Adrenal gland (tissue), 12 donors: ENCODE data around the gene SNAP47. TPM values are rescaled to one million over a fixed set of nuclear protein-coding genes. Genes with fewer than 3 reads are reported as not detected.

ENCODE experiments used
- DNase-seq, 7 donors: peaks; one replicate each; pipeline ENCODE4 v3.0.0-alpha.2; 2019 to 2020
- H3K27ac ChIP-seq, 5 donors: fragments of 200-600 bp; sonication (generic) in 4 of 5; 1 replicate in 3 of 5; 2 replicates in 2 of 5; pipeline versions ENCODE4 v1.5.1 to v1.8.0; 2016 to 2020; ENCODE audit warnings: mild to moderate bottlenecking in 1 of 5
- H3K27me3 ChIP-seq: fragments of 200-600 bp; 2 replicates; pipeline ENCODE4 v1.8.0; 2021
- H3K36me3 ChIP-seq, 2 donors: fragments of 200-600 bp; replicated peaks in 1 of 2; 1 replicate in 1 of 2; 2 replicates in 1 of 2; pipeline versions ENCODE4 v1.5.1 to v1.8.0; 2018 to 2022
- H3K4me1 ChIP-seq, 2 donors: fragments of 200-600 bp; replicated peaks in 1 of 2; 1 replicate in 1 of 2; 2 replicates in 1 of 2; pipeline versions ENCODE4 v1.5.1 to v1.8.0; 2018 to 2021
- H3K4me3 ChIP-seq, 4 donors: fragments of 200-600 bp; sonication (generic) in 3 of 4; one replicate each; pipeline ENCODE4 v1.5.1; 2016 to 2018
- H3K9me3 ChIP-seq, 3 donors: fragments of 200-600 bp; sonication (generic) in 1 of 3; replicated peaks in 1 of 3; 1 replicate in 2 of 3; 2 replicates in 1 of 3; pipeline versions ENCODE4 v1.5.1 to v1.8.0; 2016 to 2021
- CTCF ChIP-seq, 6 experiments: fragments of 450-650 bp in 4 of 6; fragments of 200-600 bp in 2 of 6; sonication (generic) in 1 of 6; IDR thresholded peaks; 1 replicate in 5 of 6; 2 replicates in 1 of 6; pipeline versions ENCODE4 v1.5.1 to v1.8.0; 2016 to 2021; ENCODE audit warnings: antibody characterized with exemption in 6 of 6, mild to moderate bottlenecking in 2 of 6, moderate library complexity in 1 of 6
- POLR2A ChIP-seq, 2 donors: fragments of 450-650 bp; IDR thresholded peaks; one replicate each; pipeline ENCODE4 v1.6.1; 2017; ENCODE audit warnings: antibody characterized with exemption in 2 of 2, mild to moderate bottlenecking in 2 of 2, moderate library complexity in 1 of 2
- WGBS, 4 donors: extraction: QIAGEN DNeasy Blood & Tissue Kit in 2 of 4; methylation state at CpG; one replicate each; pipeline versions ENCODE4 v1.1.5 to v1.1.7; 2013 to 2017; 5-methylcytosine and 5-hydroxymethylcytosine counted together
- intact Hi-C, 2 donors: fragments of 100-400 bp; cut with DNase I; formaldehyde crosslinking; loops; one replicate each; pipeline versions ENCODE4 v1.14.1 to v1.15.0; 2022 to 2023
- polyA plus RNA-seq, 3 donors: library from polyadenylated mRNA; stranded (reverse); fragments of 200-250 nt in 2 of 3; fragments of 350-450 nt in 1 of 3; fragmentation: Illumina TruSeq in 1 of 3; extraction: RNeasy Lipid Tissue Mini Kit (QIAGEN cat#74804) in 1 of 3; gene quantifications; one replicate each; pipeline ENCODE4 v1.2.3, GENCODE V29; 2013 to 2014
- total RNA-seq, 9 donors: library from RNA; depleted of rRNA in 4 of 9; stranded (reverse); fragments of >200 nt in 4 of 9; fragments of 120-200 nt in 1 of 9; fragmentation: NEBNext Ultra II Directional in 1 of 9; extraction: Animal tissue kit (Norgen Biotek cat#: 25700) in 1 of 9; gene quantifications; one replicate each; pipeline versions ENCODE4 v1.1.0 to v1.2.4, GENCODE V29; 2013 to 2023
- donor health status: healthy with polysubstance abuse.
- donor health status: Bipolar disorder and iron deficiency.
- donor health status: DM: yes; HTN: yes; CAD: no.
- donor health status: DM: no; HTN: no; CAD: no.
- donor health status: DM: no; HTN: no; CAD: no.
- donor health status: DM: yes; HTN: yes; CAD: no.

Gene SNAP47
- total and polyA plus RNA-seq, 12 donors: 24.5 to 216 (median 103) TPM

GRCh38 chr1:227767401-227768124, 32.3 kb downstream of the SNAP47 start:
- Histone ChIP-seq H3K27ac (no peak overlapping the region), H3K4me1 (peaks cover 2 to 11% of the 10 kb centered on the region in 2 donors), H3K36me3 (peaks cover 0 to 57% of the 10 kb centered on the region in 2 donors), H3K27me3 (no peaks in the 10 kb centered on the region), H3K9me3 (no peaks in the 10 kb centered on the region), H3K4me3 (no peak overlapping the region)
- no peak for DNase-seq
- intact Hi-C loops: loop anchor here in 1 of 2 donors (10.0 kb wide), 1 partner anchor 283 kb away; no protein-coding TSS in a partner anchor
- WGBS, 4 donors: 91 to 94% (median 92%) methylated on average over 6 of the region's 6 CpGs
- TF ChIP-seq POLR2A (IDR thresholded peaks at IDR 0.05) (no peak), CTCF (IDR thresholded peaks at IDR 0.05) (no peak)

GRCh38 chr1:227768125-227768439, 32.8 kb downstream of the SNAP47 start:
- WGBS, 4 donors: 93 to 97% (median 96%) methylated on average over 7 of the region's 7 CpGs
- H3K4me3 ChIP-seq: no peak overlapping the region
- H3K9me3 ChIP-seq: no peaks in the 10 kb centered on the region
- no peak for TF ChIP-seq POLR2A (IDR thresholded peaks at IDR 0.05)
- H3K27ac ChIP-seq: no peak overlapping the region
- peaks cover 0 to 57% of the 10 kb centered on the region in 2 donors for H3K36me3 ChIP-seq
- no peaks in the 10 kb centered on the region for H3K27me3 ChIP-seq
- intact Hi-C loops: loop anchor here in 1 of 2 donors (10.0 kb wide), 1 partner anchor 283 kb away; no protein-coding TSS in a partner anchor
- H3K4me1 ChIP-seq: peaks cover 0 to 7% of the 10 kb centered on the region in 2 donors
- no peak for DNase-seq

DNA sequence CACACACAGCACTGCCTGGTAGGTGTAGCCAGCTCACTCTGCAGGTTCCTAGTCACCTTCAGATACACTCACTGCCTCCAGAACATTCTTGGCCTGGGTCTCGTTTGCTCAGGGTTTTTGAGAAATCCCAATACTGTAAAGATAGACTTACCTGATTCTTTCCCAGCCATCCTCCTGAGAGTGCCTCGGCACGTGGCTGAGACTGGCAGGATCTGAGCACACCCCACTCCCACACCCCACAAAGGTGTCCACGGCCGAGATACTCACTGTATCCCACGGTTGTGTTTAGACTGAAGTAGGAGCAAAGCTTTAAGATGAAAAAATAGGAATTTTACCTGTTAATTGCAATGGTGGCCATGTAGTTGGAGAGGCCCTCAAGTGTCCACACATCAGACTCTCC, 33.4 kb downstream of the SNAP47 start:
- no peak for DNase-seq
- H3K27ac ChIP-seq: no peak overlapping the region
- no peak overlapping the region for H3K4me3 ChIP-seq
- intact Hi-C loops: loop anchor here in 1 of 2 donors (10.0 kb wide), 1 partner anchor 284 kb away; no protein-coding TSS in a partner anchor
- peaks cover 0 to 57% of the 10 kb centered on the region in 2 donors for H3K36me3 ChIP-seq
- H3K27me3 ChIP-seq: no peaks in the 10 kb centered on the region
- peaks cover 0 to 5% of the 10 kb centered on the region in 2 donors for H3K4me1 ChIP-seq
- H3K9me3 ChIP-seq: no peaks in the 10 kb centered on the region
- 89 to 96% (median 92%) methylated on average over 6 of the region's 6 CpGs for WGBS, 4 donors
- TF ChIP-seq POLR2A (IDR thresholded peaks at IDR 0.05) (no peak), CTCF (IDR thresholded peaks at IDR 0.05) (no peak)

- TF ChIP-seq CTCF (IDR thresholded peaks at IDR 0.05) (no peak), POLR2A (IDR thresholded peaks at IDR 0.05) (no peak)
- DNase-seq: no peak
- no peak overlapping the region for H3K4me3 ChIP-seq
- no peaks in the 10 kb centered on the region for H3K4me1 ChIP-seq
- H3K27me3 ChIP-seq: no peaks in the 10 kb centered on the region
- intact Hi-C loops: loop anchor here in 1 of 2 donors (10.0 kb wide), 1 partner anchor 284 kb away; no protein-coding TSS in a partner anchor
- peaks cover 0 to 53% of the 10 kb centered on the region in 2 donors for H3K36me3 ChIP-seq
- no peak overlapping the region for H3K27ac ChIP-seq
- H3K9me3 ChIP-seq: no peaks in the 10 kb centered on the region
- WGBS, 4 donors: 82 to 94% (median 91%) methylated on average over 10 to 20 of the region's 20 CpGs
These were observed 34.1 kb downstream of the SNAP47 start for GRCh38 chr1:227769047-227769935.
